Measurements from ENCODE around the gene CBLN3.

DNA sequence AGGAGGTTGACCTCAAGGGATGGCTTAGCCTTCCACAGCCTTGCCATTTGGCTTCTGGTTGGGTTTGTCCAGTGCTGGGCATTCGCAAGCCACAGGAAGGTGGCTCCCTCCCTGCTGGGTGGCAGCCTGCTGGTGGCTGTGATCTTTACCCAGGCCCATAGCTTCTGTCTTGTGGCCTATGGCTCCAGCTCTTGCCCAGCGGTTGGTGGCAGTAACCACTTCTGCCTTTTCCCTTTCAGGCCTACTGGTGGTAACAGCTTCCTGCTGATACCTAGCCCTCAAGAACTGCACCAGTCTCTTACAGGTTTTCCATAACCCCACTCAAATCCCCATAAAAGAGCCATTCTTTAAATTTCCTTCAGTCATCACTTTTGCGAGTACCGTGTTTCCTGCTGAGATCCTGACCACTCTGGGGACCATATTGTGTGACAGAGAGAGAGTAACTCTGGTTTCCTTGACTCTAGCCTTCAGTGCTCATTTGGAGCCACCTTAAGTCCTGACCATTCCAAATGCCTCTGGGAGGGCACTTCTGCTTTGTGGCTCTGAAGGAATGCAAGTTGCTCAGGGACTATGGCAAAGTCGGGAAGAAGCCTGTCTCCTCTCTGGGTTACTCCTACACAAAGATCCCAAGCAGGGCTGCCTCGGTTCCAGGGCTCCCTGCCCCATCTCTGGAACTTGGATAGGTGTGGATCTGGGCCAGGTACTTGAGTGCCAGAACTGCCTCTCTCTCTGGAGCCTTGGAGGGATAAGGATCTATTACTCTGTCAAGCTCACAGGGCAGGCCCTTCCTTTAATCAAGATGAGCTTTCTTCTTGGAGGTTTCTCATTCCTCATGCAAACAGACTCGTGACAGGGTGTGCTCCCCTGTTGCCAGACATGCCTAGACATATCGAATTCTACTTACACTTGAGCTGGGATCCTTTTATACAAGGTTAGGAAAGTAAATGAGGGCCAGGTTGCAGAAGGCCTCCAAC, 33.6 kb downstream of the CBLN3 start:
- TF ChIP-seq, protein P1, sequence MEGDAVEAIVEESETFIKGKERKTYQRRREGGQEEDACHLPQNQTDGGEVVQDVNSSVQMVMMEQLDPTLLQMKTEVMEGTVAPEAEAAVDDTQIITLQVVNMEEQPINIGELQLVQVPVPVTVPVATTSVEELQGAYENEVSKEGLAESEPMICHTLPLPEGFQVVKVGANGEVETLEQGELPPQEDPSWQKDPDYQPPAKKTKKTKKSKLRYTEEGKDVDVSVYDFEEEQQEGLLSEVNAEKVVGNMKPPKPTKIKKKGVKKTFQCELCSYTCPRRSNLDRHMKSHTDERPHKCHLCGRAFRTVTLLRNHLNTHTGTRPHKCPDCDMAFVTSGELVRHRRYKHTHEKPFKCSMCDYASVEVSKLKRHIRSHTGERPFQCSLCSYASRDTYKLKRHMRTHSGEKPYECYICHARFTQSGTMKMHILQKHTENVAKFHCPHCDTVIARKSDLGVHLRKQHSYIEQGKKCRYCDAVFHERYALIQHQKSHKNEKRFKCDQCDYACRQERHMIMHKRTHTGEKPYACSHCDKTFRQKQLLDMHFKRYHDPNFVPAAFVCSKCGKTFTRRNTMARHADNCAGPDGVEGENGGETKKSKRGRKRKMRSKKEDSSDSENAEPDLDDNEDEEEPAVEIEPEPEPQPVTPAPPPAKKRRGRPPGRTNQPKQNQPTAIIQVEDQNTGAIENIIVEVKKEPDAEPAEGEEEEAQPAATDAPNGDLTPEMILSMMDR (IDR thresholded peaks at IDR 0.05; ENCODE audit: borderline replicate concordance, extremely low read depth, low read length, poor library complexity, severe bottlenecking): no peak
- no peak for TF ChIP-seq EZH2 (IDR thresholded peaks at IDR 0.05; ENCODE audit: borderline replicate concordance, low read depth, low read length, severe bottlenecking)

Data from DND-41 (cell line).